Stomach (tissue), 4 donors: ENCODE data around the gene SHISA6.

Source experiments
- CTCF ChIP-seq, 7 experiments: fragments of 450-650 bp in 4 of 7; fragments of 200-600 bp in 3 of 7; sonication (generic) in 3 of 7; IDR thresholded peaks; one replicate each; pipeline ENCODE4 v1.5.1; 2016 to 2019; ENCODE audit warnings: antibody characterized with exemption in 7 of 7, control low read depth in 2 of 7, mild to moderate bottlenecking in 1 of 7
- EP300 ChIP-seq: sonication (generic); formaldehyde crosslinking; IDR thresholded peaks from one replicate; pipeline ENCODE4 v1.6.1; 2017; ENCODE audit warnings: antibody characterized with exemption
- POLR2A ChIP-seq, 4 donors: fragments of 450-650 bp; IDR thresholded peaks; one replicate each; pipeline ENCODE4 v1.6.1; 2016; ENCODE audit warnings: antibody characterized with exemption in 4 of 4, control low read depth in 2 of 4, mild to moderate bottlenecking in 1 of 4, moderate library complexity in 1 of 4
- POLR2AphosphoS5 ChIP-seq, 3 donors: sonication (generic); formaldehyde crosslinking; IDR thresholded peaks; one replicate each; pipeline ENCODE4 v1.6.1; 2016; ENCODE audit warnings: antibody characterized with exemption in 3 of 3

- no peak for TF ChIP-seq EP300
- TF ChIP-seq POLR2AphosphoS5 (IDR thresholded peaks at IDR 0.05): no peak
- no peak for TF ChIP-seq POLR2A (IDR thresholded peaks at IDR 0.05)
- TF ChIP-seq CTCF (IDR thresholded peaks at IDR 0.05): no peak
Measured at GRCh38 chr17:11459861-11460331, 218.9 kb downstream of the SHISA6 start.
